ENCODE measurements around the gene PUM2. TPM values are rescaled to one million over a fixed set of nuclear protein-coding genes. Genes with fewer than 3 reads are reported as not detected.

The PUM2 gene
- total and polyA plus RNA-seq, 4 donors = 27.4 to 145 (median 51.0) TPM

GRCh38 chr2:20291846-20292408, 58.7 kb downstream of the PUM2 start:
- DNase-seq = no peak
- TF ChIP-seq, protein P1, sequence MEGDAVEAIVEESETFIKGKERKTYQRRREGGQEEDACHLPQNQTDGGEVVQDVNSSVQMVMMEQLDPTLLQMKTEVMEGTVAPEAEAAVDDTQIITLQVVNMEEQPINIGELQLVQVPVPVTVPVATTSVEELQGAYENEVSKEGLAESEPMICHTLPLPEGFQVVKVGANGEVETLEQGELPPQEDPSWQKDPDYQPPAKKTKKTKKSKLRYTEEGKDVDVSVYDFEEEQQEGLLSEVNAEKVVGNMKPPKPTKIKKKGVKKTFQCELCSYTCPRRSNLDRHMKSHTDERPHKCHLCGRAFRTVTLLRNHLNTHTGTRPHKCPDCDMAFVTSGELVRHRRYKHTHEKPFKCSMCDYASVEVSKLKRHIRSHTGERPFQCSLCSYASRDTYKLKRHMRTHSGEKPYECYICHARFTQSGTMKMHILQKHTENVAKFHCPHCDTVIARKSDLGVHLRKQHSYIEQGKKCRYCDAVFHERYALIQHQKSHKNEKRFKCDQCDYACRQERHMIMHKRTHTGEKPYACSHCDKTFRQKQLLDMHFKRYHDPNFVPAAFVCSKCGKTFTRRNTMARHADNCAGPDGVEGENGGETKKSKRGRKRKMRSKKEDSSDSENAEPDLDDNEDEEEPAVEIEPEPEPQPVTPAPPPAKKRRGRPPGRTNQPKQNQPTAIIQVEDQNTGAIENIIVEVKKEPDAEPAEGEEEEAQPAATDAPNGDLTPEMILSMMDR (IDR thresholded peaks at IDR 0.05; ENCODE audit: control extremely low read depth, extremely low read depth) = no peak
- no peak overlapping the region for H3K9ac ChIP-seq (ENCODE audit: insufficient read depth in 1 of 2, low read length in 2 of 2)
- H3K27me3 ChIP-seq (ENCODE audit: control insufficient read depth in 3 of 3, insufficient read depth in 3 of 3, low read length in 2 of 3) = no peaks in the 10 kb centered on the region
- ATAC-seq (ENCODE audit: insufficient read depth, low FRiP score) = no peak
- peaks cover 7 to 52% (median 12%) of the 10 kb centered on the region in 4 donors for H3K36me3 ChIP-seq (ENCODE audit: control insufficient read depth in 4 of 4, insufficient read depth in 4 of 4, low read length in 4 of 4)
- no peak overlapping the region for H3K4me3 ChIP-seq
- H3K27ac ChIP-seq (ENCODE audit: low read depth in 1 of 2, low read length in 1 of 2) = no peak overlapping the region
- no peaks in the 10 kb centered on the region for H3K9me3 ChIP-seq (ENCODE audit: control insufficient read depth in 4 of 4, insufficient read depth in 3 of 4, low read length in 3 of 4)
- no peaks in the 10 kb centered on the region for H3K4me1 ChIP-seq (ENCODE audit: control insufficient read depth in 5 of 5, insufficient read depth in 5 of 5, low read length in 5 of 5)
- WGBS, 2 donors = 96 to 98% methylated on average over 13 of the region's 13 CpGs

DNA sequence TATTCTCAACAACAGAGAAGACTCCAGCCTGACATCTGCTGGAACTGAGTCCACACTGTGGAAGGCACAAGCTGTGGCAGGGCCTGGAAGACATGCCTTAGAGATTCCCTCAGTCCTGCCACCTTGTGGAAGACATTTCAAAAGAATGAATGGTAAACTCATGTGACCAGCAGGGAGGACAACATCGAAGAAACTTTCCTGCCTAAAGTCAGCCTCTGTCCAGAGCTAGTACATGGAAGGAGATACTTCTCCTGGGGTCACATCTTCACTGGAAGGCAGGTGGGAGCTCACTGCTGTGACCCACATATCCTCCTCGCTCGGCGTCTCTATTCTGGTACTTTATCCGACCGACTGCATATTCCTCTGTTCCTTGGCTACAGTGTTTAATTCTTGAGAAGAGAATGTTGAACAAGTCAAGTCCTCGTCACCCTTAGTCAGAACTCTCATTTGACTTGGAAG, 59.5 kb downstream of the PUM2 start:
- Histone ChIP-seq H3K4me3 (no peak overlapping the region), H3K4me1 (ENCODE audit: control insufficient read depth in 5 of 5, insufficient read depth in 5 of 5, low read length in 5 of 5) (no peaks in the 10 kb centered on the region), H3K9me3 (ENCODE audit: control insufficient read depth in 4 of 4, insufficient read depth in 3 of 4, low read length in 3 of 4) (no peaks in the 10 kb centered on the region), H3K27me3 (ENCODE audit: control insufficient read depth in 3 of 3, insufficient read depth in 3 of 3, low read length in 2 of 3) (no peaks in the 10 kb centered on the region), H3K27ac (ENCODE audit: low read depth in 1 of 2, low read length in 1 of 2) (no peak overlapping the region), H3K9ac (ENCODE audit: insufficient read depth in 1 of 2, low read length in 2 of 2) (no peak overlapping the region), H3K36me3 (ENCODE audit: control insufficient read depth in 4 of 4, insufficient read depth in 4 of 4, low read length in 4 of 4) (peaks cover 7 to 51% (median 12%) of the 10 kb centered on the region in 4 donors)
- DNase-seq = peak; percentile 70 to 84 (median 84)
- 76 to 82% methylated on average over 7 of the region's 7 CpGs for WGBS, 2 donors
- TF ChIP-seq, protein P1 (IDR thresholded peaks at IDR 0.05; ENCODE audit: control extremely low read depth, extremely low read depth) = peak; percentile 37
- ATAC-seq (ENCODE audit: insufficient read depth, low FRiP score) = peak; percentile 86

DNA sequence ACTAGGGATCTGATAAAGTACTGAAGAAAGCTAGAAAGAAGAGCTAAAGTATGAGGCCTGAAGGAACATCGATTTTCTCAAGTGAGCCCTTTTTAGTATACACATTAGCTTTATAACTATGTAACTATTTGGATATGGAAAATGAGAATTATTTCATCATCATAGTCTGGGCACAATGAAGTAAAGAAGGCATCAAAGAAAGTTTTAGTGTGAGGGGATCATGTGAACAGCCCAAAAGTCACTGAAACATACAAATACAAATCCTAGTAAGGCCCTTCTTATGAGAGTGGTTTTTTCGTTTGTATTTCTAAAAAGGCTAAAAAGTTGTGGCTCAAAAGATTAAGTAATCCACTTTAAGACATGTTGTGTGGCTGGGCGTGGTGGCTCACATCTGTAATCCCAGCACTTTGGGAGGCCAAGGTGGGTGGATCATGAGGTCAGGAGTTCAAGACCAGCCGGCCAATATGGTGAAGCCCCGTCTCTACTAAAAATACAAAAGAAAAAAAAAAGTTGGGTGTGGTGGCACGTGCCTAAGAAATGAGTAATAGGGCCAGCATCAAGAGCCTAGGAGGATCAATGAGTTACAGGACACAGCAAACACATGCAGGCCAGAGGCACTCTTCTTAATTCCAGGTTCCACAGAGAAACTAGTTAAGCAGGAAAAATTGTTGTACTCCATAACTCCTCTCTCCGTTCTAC, 61.9 kb downstream of the PUM2 start:
- WGBS, 2 donors = 62 to 76% methylated on average over 7 of the region's 7 CpGs
- no peaks in the 10 kb centered on the region for H3K9me3 ChIP-seq (ENCODE audit: control insufficient read depth in 4 of 4, insufficient read depth in 3 of 4, low read length in 3 of 4)

More for the DNA sequence above, 61.9 kb downstream of the PUM2 start:
- no peak overlapping the region for H3K27ac ChIP-seq (ENCODE audit: low read depth in 1 of 2, low read length in 1 of 2)
- peaks cover 0 to 1% (median 0%) of the 10 kb centered on the region in 5 donors for H3K4me1 ChIP-seq (ENCODE audit: control insufficient read depth in 5 of 5, insufficient read depth in 5 of 5, low read length in 5 of 5)
- H3K9ac ChIP-seq (ENCODE audit: insufficient read depth in 1 of 2, low read length in 2 of 2) = no peak overlapping the region
- TF ChIP-seq, protein P1 (IDR thresholded peaks at IDR 0.05; ENCODE audit: control extremely low read depth, extremely low read depth) = no peak
- H3K27me3 ChIP-seq (ENCODE audit: control insufficient read depth in 3 of 3, insufficient read depth in 3 of 3, low read length in 2 of 3) = no peaks in the 10 kb centered on the region
- peaks cover 7 to 53% (median 15%) of the 10 kb centered on the region in 4 donors for H3K36me3 ChIP-seq (ENCODE audit: control insufficient read depth in 4 of 4, insufficient read depth in 4 of 4, low read length in 4 of 4)
- no peak for DNase-seq
- H3K4me3 ChIP-seq = no peak overlapping the region
- no peak for ATAC-seq (ENCODE audit: insufficient read depth, low FRiP score)

Measured in lung (tissue), 12 donors.